Stimulated activated CD4-positive, alpha-beta T cell treated with anti-CD3 and anti-CD28 coated beads, Interleukin-15, amount 100 ng/mL, for 1 hour (primary cell): ENCODE results near the gene SMCO4.

Experiments
- DNase-seq, 2 donors: peaks; one replicate each; pipeline ENCODE4 v3.0.0-alpha.2; 2020; ENCODE audit warnings: low read depth in 1 of 2, low spot score in 1 of 2

SMCO4 gene

GRCh38 chr11:93505703-93506102 lies 37.5 kb downstream of the SMCO4 start:
- no peak for DNase-seq

- DNase-seq: no peak
These were observed 38.8 kb downstream of the SMCO4 start for GRCh38 chr11:93504110-93505095.

GRCh38 chr11:93501856-93502255 lies 41.3 kb downstream of the SMCO4 start:
- no peak for DNase-seq

- DNase-seq: no peak
These were observed 42.4 kb downstream of the SMCO4 start for GRCh38 chr11:93500759-93501158.

GRCh38 chr11:93498641-93499040 lies 44.5 kb downstream of the SMCO4 start:
- DNase-seq: no peak

- no peak for DNase-seq
These were observed 45.0 kb downstream of the SMCO4 start for GRCh38 chr11:93498161-93498560.

GRCh38 chr11:93497596-93497995 lies 45.6 kb downstream of the SMCO4 start:
- DNase-seq: no peak

GRCh38 chr11:93494357-93494756 lies 48.8 kb downstream of the SMCO4 start:
- no peak for DNase-seq

- no peak for DNase-seq
These were observed 49.8 kb downstream of the SMCO4 start for GRCh38 chr11:93493252-93493897.

- no peak for DNase-seq
These were observed 50.5 kb downstream of the SMCO4 start for GRCh38 chr11:93492464-93493251.

GRCh38 chr11:93491973-93492372 lies 51.2 kb downstream of the SMCO4 start:
- no peak for DNase-seq

- no peak for DNase-seq
These were observed 52.1 kb downstream of the SMCO4 start for GRCh38 chr11:93490996-93491618.

GRCh38 chr11:93489841-93490240 lies 53.4 kb downstream of the SMCO4 start:
- no peak for DNase-seq

GRCh38 chr11:93487032-93487483 lies 56.1 kb downstream of the SMCO4 start:
- DNase-seq: no peak

- DNase-seq: no peak
These were observed 57.2 kb downstream of the SMCO4 start for GRCh38 chr11:93485983-93486382.

GRCh38 chr11:93484716-93485115 lies 58.5 kb downstream of the SMCO4 start:
- DNase-seq: no peak

GRCh38 chr11:93482556-93482955 lies 60.6 kb downstream of the SMCO4 start:
- DNase-seq: no peak

- no peak for DNase-seq
These were observed 61.5 kb downstream of the SMCO4 start for GRCh38 chr11:93481696-93482095.

GRCh38 chr11:93481279-93481678 lies 61.9 kb downstream of the SMCO4 start:
- DNase-seq: no peak

- DNase-seq: no peak
These were observed 62.4 kb downstream of the SMCO4 start for GRCh38 chr11:93480756-93481155.

GRCh38 chr11:93480256-93480655 lies 62.9 kb downstream of the SMCO4 start:
- no peak for DNase-seq
